GM06990 (cell line): ENCODE data around the gene SEMA6A.

ENCODE experiments used
- DNase-seq: peaks from one replicate; pipeline ENCODE4 v3.0.0-alpha.2; 2011; ENCODE audit not compliant: insufficient read length; ENCODE audit errors: extremely low read depth
- H3K27me3 ChIP-seq: replicated peaks from 2 replicates; pipeline ENCODE4 v1.6.0; 2011; ENCODE audit warnings: low read length; ENCODE audit not compliant: control insufficient read depth, insufficient read depth
- H3K36me3 ChIP-seq: 2 replicates; pipeline ENCODE4 v1.5.1; 2011; ENCODE audit warnings: low read length; ENCODE audit not compliant: control insufficient read depth, insufficient read depth
- H3K4me3 ChIP-seq: replicated peaks from 2 replicates; pipeline ENCODE4 v1.5.1; 2011; ENCODE audit warnings: low read depth, mild to moderate bottlenecking, control low read depth, low read length
- CTCF ChIP-seq: IDR thresholded peaks from 2 replicates; pipeline ENCODE4 v1.5.1; 2011; ENCODE audit warnings: low read length, control low read depth, mild to moderate bottlenecking, inconsistent platforms; ENCODE audit not compliant: insufficient read depth, poor library complexity, severe bottlenecking

Gene SEMA6A

GRCh38 chr5:116487045-116487444 lies 87.6 kb downstream of the SEMA6A start:
- Histone ChIP-seq H3K4me3 (no peak overlapping the region), H3K36me3 (no peaks in the 10 kb centered on the region), H3K27me3 (no peaks in the 10 kb centered on the region)
- no peak for DNase-seq
- no peak for TF ChIP-seq CTCF

- DNase-seq: no peak
- Histone ChIP-seq H3K27me3 (no peaks in the 10 kb centered on the region; the same call in 1 of the 2 replicates), H3K36me3 (no peaks in the 10 kb centered on the region), H3K4me3 (no peak overlapping the region)
- TF ChIP-seq CTCF: no peak
Measured at GRCh38 chr5:116486588-116486987, 88.0 kb downstream of the SEMA6A start.

GRCh38 chr5:116484645-116485044 lies 90.0 kb downstream of the SEMA6A start:
- TF ChIP-seq CTCF: no peak
- no peak for DNase-seq
- no peak overlapping the region for H3K4me3 ChIP-seq
- H3K36me3 ChIP-seq: no peaks in the 10 kb centered on the region
- no peaks in the 10 kb centered on the region; the same call in 1 of the 2 replicates for H3K27me3 ChIP-seq

GRCh38 chr5:116482394-116482793 lies 92.2 kb downstream of the SEMA6A start:
- TF ChIP-seq CTCF: no peak
- no peak overlapping the region for H3K4me3 ChIP-seq
- DNase-seq: no peak
- no peaks in the 10 kb centered on the region for H3K36me3 ChIP-seq
- no peaks in the 10 kb centered on the region; the same call in 1 of the 2 replicates for H3K27me3 ChIP-seq

- Histone ChIP-seq H3K4me3 (no peak overlapping the region), H3K27me3 (no peaks in the 10 kb centered on the region; the same call in 1 of the 2 replicates), H3K36me3 (no peaks in the 10 kb centered on the region)
- no peak for DNase-seq
- TF ChIP-seq CTCF: no peak
Measured at GRCh38 chr5:116480894-116481510, 93.6 kb downstream of the SEMA6A start.
